Measurements from ENCODE around the gene HIVEP2.

The HIVEP2 gene

GRCh38 chr6:142833798-142834197 is 111.2 kb downstream of the HIVEP2 start:
- DNase-seq, result no peak
- no peak for TF ChIP-seq POLR2A (IDR thresholded peaks at IDR 0.05; ENCODE audit: low read length)
- TF ChIP-seq GATA1 (IDR thresholded peaks at IDR 0.05; ENCODE audit: low read depth, low read length), result no peak

DNA sequence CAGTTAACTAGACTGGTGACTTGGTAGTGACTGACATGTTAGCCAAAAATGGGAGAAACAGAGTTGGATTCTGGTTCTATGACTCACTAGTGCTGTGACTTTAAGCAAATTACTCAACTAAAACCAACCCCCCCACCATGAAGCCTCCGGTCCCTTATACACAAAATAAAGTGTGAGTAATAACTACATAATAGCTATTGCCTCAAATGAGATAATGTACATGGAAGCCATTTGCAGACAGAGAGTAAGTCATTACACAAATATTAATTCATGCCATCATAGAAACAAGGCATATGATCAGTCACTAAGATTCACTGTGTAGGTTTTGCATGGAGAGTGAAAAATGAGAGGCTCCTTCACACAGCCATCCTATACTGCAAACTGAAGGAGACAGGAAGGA is 111.9 kb downstream of the HIVEP2 start:
- DNase-seq, result no peak
- TF ChIP-seq GATA1 (IDR thresholded peaks at IDR 0.05; ENCODE audit: low read depth, low read length) (no peak), POLR2A (IDR thresholded peaks at IDR 0.05; ENCODE audit: low read length) (no peak)

- no peak for TF ChIP-seq GATA1 (IDR thresholded peaks at IDR 0.05; ENCODE audit: low read depth, low read length)
- no peak for TF ChIP-seq POLR2A (IDR thresholded peaks at IDR 0.05; ENCODE audit: low read length)
Measured at GRCh38 chr6:142830807-142831206, 114.2 kb downstream of the HIVEP2 start.

DNA sequence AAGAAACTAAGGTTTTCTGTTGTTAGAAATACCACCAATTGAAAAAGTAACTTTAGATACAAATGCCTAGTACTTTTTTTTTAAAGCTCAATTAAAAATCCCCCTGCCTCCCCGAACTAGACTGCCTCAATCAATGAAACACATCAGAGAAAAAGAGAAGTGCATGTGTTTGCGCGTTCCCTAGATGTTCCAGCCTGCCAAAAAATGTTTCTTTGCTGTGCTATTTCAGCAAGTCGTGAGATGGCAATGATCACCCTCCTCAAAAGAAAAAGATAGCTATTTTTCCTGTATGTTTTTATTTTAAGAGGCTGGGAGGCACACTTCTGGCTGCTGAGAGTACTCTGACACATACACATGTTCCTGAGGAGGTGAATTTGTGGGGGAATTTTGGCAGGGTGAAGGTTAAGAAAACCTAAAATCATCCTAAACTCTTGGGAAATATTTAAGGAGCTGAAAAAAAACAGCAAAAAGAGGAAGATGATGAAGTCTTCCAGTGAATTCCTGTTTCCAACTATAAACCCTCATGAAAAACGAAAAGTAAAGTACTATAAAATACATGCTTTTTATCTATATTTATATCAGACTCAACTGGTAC is 114.8 kb downstream of the HIVEP2 start:
- DNase-seq, result no peak
- TF ChIP-seq POLR2A (IDR thresholded peaks at IDR 0.05; ENCODE audit: low read length) (no peak), GATA1 (IDR thresholded peaks at IDR 0.05; ENCODE audit: low read depth, low read length) (no peak)

More at GRCh38 chr6:142830807-142831206, 114.2 kb downstream of the HIVEP2 start:
- DNase-seq, result no peak

DNA sequence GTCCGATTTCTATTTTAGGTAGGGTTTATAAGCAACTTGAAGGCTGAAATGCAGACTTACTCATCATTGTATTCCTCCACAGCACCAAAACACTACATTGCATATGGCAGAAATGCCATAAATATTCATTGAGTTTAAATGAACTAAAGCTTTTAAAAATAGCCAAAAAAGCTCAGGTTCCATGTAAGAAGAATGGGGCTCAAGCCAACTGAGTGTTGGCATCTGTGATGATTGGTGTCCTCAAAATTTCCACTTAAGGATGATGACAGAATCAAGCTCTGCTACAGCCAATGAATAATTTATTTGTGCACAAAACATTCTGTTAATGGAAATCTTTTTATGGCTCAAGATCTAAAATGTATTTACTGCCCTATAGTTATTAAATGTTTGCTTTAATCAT is 115.4 kb downstream of the HIVEP2 start:
- TF ChIP-seq GATA1 (IDR thresholded peaks at IDR 0.05; ENCODE audit: low read depth, low read length), result no peak
- TF ChIP-seq POLR2A (IDR thresholded peaks at IDR 0.05; ENCODE audit: low read length), result no peak
- no peak for DNase-seq

DNA sequence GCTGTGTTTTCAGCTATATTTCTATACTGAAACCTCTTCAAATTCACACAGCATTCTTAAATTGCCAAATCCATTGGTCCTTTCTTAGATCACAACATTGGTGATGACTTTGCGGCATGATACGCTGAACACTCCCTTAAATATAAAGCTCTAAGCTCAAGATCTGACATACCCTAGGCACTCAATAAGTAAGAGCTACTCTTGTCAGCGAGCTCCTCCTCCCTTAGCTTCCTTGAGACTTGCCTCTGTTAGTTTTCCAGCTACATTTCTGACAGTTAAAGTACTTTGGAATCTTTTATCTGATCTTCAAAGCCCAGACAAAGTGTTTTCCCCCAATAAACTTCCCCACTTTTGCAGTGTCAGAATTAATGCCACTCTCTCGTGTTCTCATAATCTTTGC is 117.0 kb downstream of the HIVEP2 start:
- TF ChIP-seq POLR2A (IDR thresholded peaks at IDR 0.05; ENCODE audit: low read length) (no peak), GATA1 (IDR thresholded peaks at IDR 0.05; ENCODE audit: low read depth, low read length) (no peak)
- no peak for DNase-seq

DNA sequence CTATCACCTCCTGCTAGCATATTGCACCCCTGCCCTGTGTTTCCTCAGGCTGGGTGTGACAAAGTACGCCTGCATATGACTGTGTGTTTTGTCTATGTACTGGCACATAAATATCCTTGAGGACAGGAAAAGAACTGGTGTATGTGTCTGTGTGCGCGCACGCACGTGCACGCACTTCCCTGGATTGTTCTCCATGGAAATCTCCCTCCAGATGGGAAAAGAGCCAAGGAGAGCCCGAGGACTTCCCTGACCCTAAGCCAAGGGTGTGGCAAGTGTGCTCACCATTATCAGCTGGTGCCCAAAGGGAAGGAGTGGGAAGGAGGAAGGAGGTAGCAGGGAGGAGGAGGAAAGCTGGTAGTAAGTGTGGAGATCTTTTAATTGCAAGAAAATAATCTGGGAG is 117.6 kb downstream of the HIVEP2 start:
- DNase-seq, result no peak
- TF ChIP-seq GATA1 (IDR thresholded peaks at IDR 0.05; ENCODE audit: low read depth, low read length), result no peak
- TF ChIP-seq POLR2A (IDR thresholded peaks at IDR 0.05; ENCODE audit: low read length), result no peak

DNA sequence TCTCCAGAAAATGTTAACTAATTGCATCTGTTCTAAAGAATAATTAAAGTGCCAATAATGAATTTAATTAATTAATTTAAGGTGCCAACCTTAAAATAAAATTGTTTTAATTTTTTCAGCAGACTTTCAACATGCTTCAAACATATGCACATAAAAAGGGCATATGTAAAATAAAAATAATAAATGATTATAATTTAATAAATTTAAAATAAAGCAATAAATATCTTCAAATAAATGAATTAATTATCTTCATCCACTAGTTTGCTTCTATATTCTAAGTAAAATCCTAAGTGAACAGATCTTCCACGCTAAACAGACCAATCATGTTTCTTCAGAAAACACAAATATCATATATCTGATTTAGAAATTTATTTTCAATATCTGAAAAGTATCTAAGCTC is 119.2 kb downstream of the HIVEP2 start:
- no peak for DNase-seq
- no peak for TF ChIP-seq GATA1 (IDR thresholded peaks at IDR 0.05; ENCODE audit: low read depth, low read length)
- TF ChIP-seq POLR2A (IDR thresholded peaks at IDR 0.05; ENCODE audit: low read length), result no peak

DNA sequence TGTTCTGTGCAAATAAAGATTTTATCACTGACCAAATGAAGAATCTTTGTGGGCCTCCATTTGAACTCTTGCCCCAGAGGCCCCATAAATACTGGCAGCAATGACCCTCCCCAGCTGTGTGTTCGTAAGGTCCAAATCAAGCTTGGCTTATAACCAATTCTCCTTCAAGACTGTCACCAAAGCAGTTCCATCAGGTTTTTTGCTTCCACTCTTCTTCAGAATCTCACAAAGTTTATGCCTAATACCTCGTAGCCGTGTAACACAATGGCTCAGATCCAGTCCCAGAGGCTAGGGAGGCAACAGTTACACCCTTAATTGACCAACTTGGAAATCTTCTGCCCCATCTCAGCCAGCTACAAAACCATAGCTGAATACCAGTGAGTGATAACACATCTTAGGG is 120.5 kb downstream of the HIVEP2 start:
- TF ChIP-seq GATA1 (IDR thresholded peaks at IDR 0.05; ENCODE audit: low read depth, low read length), result no peak
- TF ChIP-seq POLR2A (IDR thresholded peaks at IDR 0.05; ENCODE audit: low read length), result no peak
- no peak for DNase-seq

DNA sequence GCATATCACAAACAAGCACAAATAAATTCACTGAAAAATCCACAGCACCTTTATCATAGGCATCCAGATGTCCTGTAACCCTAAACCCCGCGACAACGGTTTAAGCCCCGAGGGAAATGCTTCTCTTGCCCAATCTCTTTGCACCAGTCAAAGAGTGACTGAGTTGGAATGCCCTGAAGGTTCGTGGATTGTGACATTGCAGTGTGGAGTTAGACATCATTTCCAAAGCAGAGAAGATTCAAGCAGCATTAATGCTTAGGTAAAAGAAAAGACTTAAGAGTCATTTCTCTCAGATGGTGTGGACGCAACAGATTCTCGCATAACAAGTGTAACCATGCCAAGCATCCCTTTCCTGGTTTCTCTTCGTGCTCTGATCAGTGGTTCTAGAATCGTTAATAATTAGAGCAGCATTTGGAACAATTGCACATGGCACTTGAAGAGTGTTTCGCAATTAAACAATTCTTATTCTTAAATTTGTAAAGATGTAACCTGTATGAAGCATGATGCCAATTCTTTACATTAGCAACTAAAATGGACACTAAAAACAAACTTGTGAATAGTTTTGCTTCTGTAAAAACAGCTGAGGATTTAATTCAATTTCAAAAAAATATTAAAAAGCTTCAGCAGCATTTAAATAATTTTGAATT is 121.6 kb downstream of the HIVEP2 start:
- no peak for DNase-seq
- no peak for TF ChIP-seq GATA1 (IDR thresholded peaks at IDR 0.05; ENCODE audit: low read depth, low read length)
- no peak for TF ChIP-seq POLR2A (IDR thresholded peaks at IDR 0.05; ENCODE audit: low read length)

DNA sequence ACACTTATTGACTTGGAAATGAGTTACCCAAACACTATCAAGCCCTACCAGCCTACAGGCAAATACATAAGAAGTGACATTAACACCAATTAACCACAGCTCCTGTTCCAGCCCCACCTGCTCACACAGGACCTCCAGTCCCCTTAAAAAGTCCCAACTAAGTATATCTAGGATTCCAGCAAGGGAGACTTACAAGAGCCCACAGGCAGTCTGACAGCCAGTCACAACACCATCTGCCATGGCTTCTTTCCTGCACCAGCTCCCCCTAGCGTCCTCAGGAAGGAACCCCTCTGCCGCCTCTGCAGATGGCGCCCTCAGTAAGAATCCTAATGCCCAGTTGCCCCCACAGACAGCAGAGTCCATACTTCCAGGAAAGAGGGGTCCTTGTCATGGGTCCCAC is 122.1 kb downstream of the HIVEP2 start:
- peak; percentile 21 to 48 for DNase-seq
- TF ChIP-seq GATA1 (IDR thresholded peaks at IDR 0.05; ENCODE audit: low read depth, low read length) (no peak), POLR2A (IDR thresholded peaks at IDR 0.05; ENCODE audit: low read length) (no peak)

DNA sequence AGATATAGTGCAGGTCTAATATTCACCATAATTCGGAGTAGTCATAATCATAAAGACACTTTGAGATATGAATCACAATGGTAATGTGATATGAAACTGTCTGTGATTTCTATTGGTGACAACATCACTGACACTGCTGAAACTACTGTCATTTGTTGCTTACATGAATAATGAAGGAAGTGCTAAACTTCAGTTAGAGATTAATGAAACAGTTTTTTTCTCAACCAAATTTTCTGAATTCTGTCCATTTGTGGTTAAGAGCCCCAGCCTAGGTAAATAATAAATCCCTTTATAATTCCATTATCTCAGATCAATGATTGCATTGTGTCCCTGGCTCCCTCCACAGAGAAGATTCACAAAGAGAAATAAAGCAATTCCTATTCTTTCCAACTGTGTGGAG is 122.6 kb downstream of the HIVEP2 start:
- DNase-seq, result no peak
- TF ChIP-seq GATA1 (IDR thresholded peaks at IDR 0.05; ENCODE audit: low read depth, low read length), result no peak
- TF ChIP-seq POLR2A (IDR thresholded peaks at IDR 0.05; ENCODE audit: low read length), result no peak

DNA sequence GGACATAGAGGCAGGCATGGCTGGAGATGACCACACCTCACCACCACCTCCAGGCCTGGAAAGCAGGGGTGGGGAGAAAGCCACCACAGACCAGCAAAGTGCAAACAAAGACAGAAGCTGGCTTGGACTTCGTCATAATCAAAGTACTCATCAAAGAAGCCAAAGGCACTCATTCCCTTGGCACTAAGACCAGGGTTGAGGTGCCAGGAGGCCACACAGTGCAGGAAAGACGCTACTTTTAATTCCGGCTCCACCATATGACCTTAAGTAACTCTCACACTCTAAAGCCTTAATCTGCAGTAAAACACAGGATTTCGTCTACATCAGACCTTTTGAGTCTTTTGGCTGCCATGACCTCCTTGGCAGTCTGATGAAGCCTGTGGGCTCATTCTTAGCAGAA is 123.1 kb downstream of the HIVEP2 start:
- TF ChIP-seq POLR2A (IDR thresholded peaks at IDR 0.05; ENCODE audit: low read length), result no peak
- no peak for DNase-seq

DNA sequence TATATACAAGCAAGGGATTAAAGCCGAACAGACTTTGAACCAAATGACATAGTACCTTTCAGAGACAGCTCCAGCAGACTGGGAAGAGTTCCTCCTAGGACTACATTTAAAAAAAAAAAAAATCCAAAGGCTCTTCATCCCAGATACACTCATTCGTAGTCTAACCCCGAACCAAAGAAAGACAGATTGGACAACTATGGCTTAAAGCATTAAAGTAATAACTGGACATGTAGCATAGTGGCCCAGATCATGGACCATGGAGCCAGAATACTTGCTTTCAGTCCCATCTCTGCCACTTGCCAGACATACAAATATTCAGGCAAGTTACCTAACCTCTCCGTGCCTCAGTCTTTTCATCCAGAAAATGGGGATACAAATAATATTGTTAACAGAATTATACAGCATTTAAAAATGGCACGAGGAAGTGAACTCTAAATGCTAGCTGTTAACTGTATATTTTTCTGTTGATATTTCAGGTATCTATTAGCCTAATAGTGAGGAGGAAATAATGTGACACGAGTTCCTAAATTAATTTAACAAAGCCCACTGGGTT is 123.7 kb downstream of the HIVEP2 start:
- no peak for TF ChIP-seq GATA1 (IDR thresholded peaks at IDR 0.05; ENCODE audit: low read depth, low read length)
- no peak for TF ChIP-seq POLR2A (IDR thresholded peaks at IDR 0.05; ENCODE audit: low read length)

More for the DNA sequence above, 123.7 kb downstream of the HIVEP2 start:
- DNase-seq, result no peak

Measured in erythroblast (primary cell).